ENCODE measurements around the gene BATF. TPM values are rescaled to one million over a fixed set of nuclear protein-coding genes. Genes with fewer than 3 reads are reported as not detected.

Gene BATF
- total RNA-seq, 2 donors from 2014 or later: 3.7 to 9.5 TPM

- no peak overlapping the region for H3K27ac ChIP-seq
- no peak for DNase-seq (ENCODE audit: low spot score)
- no peaks in the 10 kb centered on the region for H3K27me3 ChIP-seq (replicated peaks; ENCODE audit: insufficient read depth)
- H3K4me1 ChIP-seq (ENCODE audit: control insufficient read depth in 1 of 2, low read depth in 2 of 2): no peaks in the 10 kb centered on the region
- no peak overlapping the region for H3K4me3 ChIP-seq
- H3K36me3 ChIP-seq: no peaks in the 10 kb centered on the region
- no peak for TF ChIP-seq CTCF (IDR thresholded peaks at IDR 0.05)
- ATAC-seq (ENCODE audit: insufficient number of reproducible peaks, low FRiP score, low read depth): no peak
- no peaks in the 10 kb centered on the region for H3K9me3 ChIP-seq
These were observed 39.9 kb upstream of the BATF start for GRCh38 chr14:75482366-75482765.

- DNase-seq (ENCODE audit: low spot score): no peak
These were observed 37.4 kb upstream of the BATF start for GRCh38 chr14:75484711-75485429.

GRCh38 chr14:75486318-75486717 is 36.0 kb upstream of the BATF start:
- Histone ChIP-seq H3K4me1 (ENCODE audit: control insufficient read depth in 1 of 2, low read depth in 2 of 2) (no peaks in the 10 kb centered on the region), H3K4me3 (no peak overlapping the region), H3K27ac (no peak overlapping the region), H3K27me3 (replicated peaks; ENCODE audit: insufficient read depth) (no peaks in the 10 kb centered on the region), H3K36me3 (no peaks in the 10 kb centered on the region), H3K9me3 (no peaks in the 10 kb centered on the region)
- no peak for DNase-seq (ENCODE audit: low spot score)
- no peak for ATAC-seq (ENCODE audit: insufficient number of reproducible peaks, low FRiP score, low read depth)
- no peak for TF ChIP-seq CTCF (IDR thresholded peaks at IDR 0.05)

More at GRCh38 chr14:75484711-75485429, 37.4 kb upstream of the BATF start:
- ATAC-seq (ENCODE audit: insufficient number of reproducible peaks, low FRiP score, low read depth): no peak
- Histone ChIP-seq H3K27me3 (replicated peaks; ENCODE audit: insufficient read depth) (no peaks in the 10 kb centered on the region), H3K4me3 (no peak overlapping the region), H3K4me1 (ENCODE audit: control insufficient read depth in 1 of 2, low read depth in 2 of 2) (no peaks in the 10 kb centered on the region), H3K36me3 (no peaks in the 10 kb centered on the region), H3K27ac (no peak overlapping the region), H3K9me3 (no peaks in the 10 kb centered on the region)
- TF ChIP-seq CTCF (IDR thresholded peaks at IDR 0.05): no peak

- H3K27me3 ChIP-seq (replicated peaks; ENCODE audit: insufficient read depth): no peaks in the 10 kb centered on the region
- no peaks in the 10 kb centered on the region for H3K36me3 ChIP-seq
- TF ChIP-seq CTCF (IDR thresholded peaks at IDR 0.05): no peak
- no peaks in the 10 kb centered on the region for H3K4me1 ChIP-seq (ENCODE audit: control insufficient read depth in 1 of 2, low read depth in 2 of 2)
- ATAC-seq (ENCODE audit: insufficient number of reproducible peaks, low FRiP score, low read depth): no peak
- no peak for DNase-seq (ENCODE audit: low spot score)
- H3K9me3 ChIP-seq: no peaks in the 10 kb centered on the region
- H3K27ac ChIP-seq: no peak overlapping the region
- H3K4me3 ChIP-seq: no peak overlapping the region
These were observed 35.1 kb upstream of the BATF start for GRCh38 chr14:75487155-75487671.

- DNase-seq (ENCODE audit: low spot score) (no peak), ATAC-seq (ENCODE audit: insufficient number of reproducible peaks, low FRiP score, low read depth) (no peak)
- Histone ChIP-seq H3K27me3 (replicated peaks; ENCODE audit: insufficient read depth) (no peaks in the 10 kb centered on the region), H3K4me3 (peak overlapping the region; percentile 50), H3K9me3 (no peaks in the 10 kb centered on the region), H3K36me3 (no peaks in the 10 kb centered on the region), H3K4me1 (ENCODE audit: control insufficient read depth in 1 of 2, low read depth in 2 of 2) (no peaks in the 10 kb centered on the region), H3K27ac (no peak overlapping the region)
- TF ChIP-seq CTCF (IDR thresholded peaks at IDR 0.05): no peak
These were observed 32.8 kb upstream of the BATF start for GRCh38 chr14:75489480-75489837.

Data from thoracic aorta (tissue), 2 donors.